HCT116 (cell line): ENCODE data around the gene MADD.

ENCODE experiments used
- CEBPB ChIP-seq: IDR thresholded peaks from 2 replicates; pipeline ENCODE4 v1.6.1; 2012; ENCODE audit warnings: low read depth
- CTCF ChIP-seq, 3 experiments: fragments of 200-600 bp in 1 of 3; sonication (generic) in 1 of 3; IDR thresholded peaks in 2 of 3; conservative IDR thresholded peaks in 1 of 3; 2 replicates each; pipeline ENCODE4 v1.5.1; 2012 to 2017; ENCODE audit warnings: low read depth in 2 of 3, low read length in 2 of 3, antibody characterized with exemption in 1 of 3, borderline replicate concordance in 1 of 3, control low read depth in 1 of 3, mild to moderate bottlenecking in 1 of 3, mixed read lengths in 1 of 3, mixed run types in 1 of 3, moderate library complexity in 1 of 3; ENCODE audit not compliant: insufficient read depth in 1 of 3
- EZH2 ChIP-seq: fragments of 200-600 bp; sonication (generic); IDR thresholded peaks from 2 replicates; pipeline ENCODE4 v1.6.1; 2017; ENCODE audit warnings: antibody characterized with exemption, mixed run types
- MAX ChIP-seq: IDR thresholded peaks from 2 replicates; pipeline ENCODE4 v1.6.1; 2012
- POLR2A ChIP-seq: IDR thresholded peaks from 2 replicates; pipeline ENCODE4 v1.7.0; 2011; ENCODE audit warnings: borderline replicate concordance; ENCODE audit not compliant: insufficient read depth, insufficient read length; ENCODE audit errors: extremely low read depth
- POLR2AphosphoS5 ChIP-seq: IDR thresholded peaks from 2 replicates; pipeline ENCODE4 v1.6.1; 2011; ENCODE audit warnings: mild to moderate bottlenecking, low read depth, low read length, moderate library complexity
- SIN3A ChIP-seq: IDR thresholded peaks from 2 replicates; pipeline ENCODE4 v1.6.1; 2012; ENCODE audit warnings: low read depth

GRCh38 chr11:47282462-47282861, 12.5 kb downstream of the MADD start:
- TF ChIP-seq CTCF (IDR thresholded peaks at IDR 0.05 in 2 of 3, conservative IDR thresholded peaks at IDR 0.05 in 1 of 3; ENCODE audit: borderline replicate concordance in 1 of 3, insufficient read depth in 1 of 3, low read depth in 2 of 3, low read length in 2 of 3) (no peak), SIN3A (no peak), POLR2AphosphoS5 (no peak), POLR2A (no peak), EZH2 (no peak), CEBPB (no peak), MAX (no peak)
